Immature natural killer cell (primary cell): ENCODE data around the gene CNKSR1. TPM values are rescaled to one million over a fixed set of nuclear protein-coding genes. Genes with fewer than 3 reads are reported as not detected.

Source experiments
- DNase-seq, 3 donors: peaks; one replicate each; pipeline ENCODE4 v3.0.0; 2022; ENCODE audit warnings: mixed read lengths in 1 of 3
- H3K27ac Mint-ChIP-seq, 6 donors: one replicate each; pipeline ENCODE4 v1.8.0; 2020; ENCODE audit warnings: mixed read lengths in 6 of 6, mild to moderate bottlenecking in 5 of 6, inconsistent platforms in 4 of 6, moderate library complexity in 3 of 6
- H3K27me3 Mint-ChIP-seq, 3 donors: one replicate each; pipeline ENCODE4 v1.8.0; 2020 to 2021; ENCODE audit warnings: low read depth in 3 of 3, mild to moderate bottlenecking in 3 of 3, mixed read lengths in 3 of 3, moderate library complexity in 3 of 3, inconsistent platforms in 1 of 3
- H3K36me3 Mint-ChIP-seq, 3 donors: one replicate each; pipeline ENCODE4 v1.8.0; 2020; ENCODE audit warnings: mixed read lengths in 3 of 3, inconsistent platforms in 2 of 3, mild to moderate bottlenecking in 2 of 3
- H3K4me1 Mint-ChIP-seq, 2 donors: one replicate each; pipeline ENCODE4 v1.8.0; 2020; ENCODE audit warnings: inconsistent platforms in 2 of 2, mild to moderate bottlenecking in 2 of 2, mixed read lengths in 2 of 2, moderate library complexity in 1 of 2
- H3K4me3 Mint-ChIP-seq, 5 donors: one replicate each; pipeline ENCODE4 v1.8.0; 2020; ENCODE audit warnings: mild to moderate bottlenecking in 5 of 5, mixed read lengths in 5 of 5, inconsistent platforms in 3 of 5, moderate library complexity in 3 of 5
- H3K9me3 Mint-ChIP-seq, 6 donors: one replicate each; pipeline ENCODE4 v1.8.0; 2020; ENCODE audit warnings: mild to moderate bottlenecking in 6 of 6, mixed read lengths in 6 of 6, inconsistent platforms in 4 of 6, moderate library complexity in 3 of 6
- polyA plus RNA-seq, 3 donors: library from polyadenylated mRNA; unstranded; fragments of 300-500 nt; fragmentation: Illumina TruSeq; gene quantifications; one replicate each; pipeline ENCODE4 v1.2.3, GENCODE V29; 2021

CNKSR1 gene
- polyA plus RNA-seq, 3 donors from 2014 or later = not detected

GRCh38 chr1:26234644-26235370, 57.5 kb downstream of the CNKSR1 start:
- H3K36me3 Mint-ChIP-seq = no peaks in the 10 kb centered on the region
- H3K4me3 Mint-ChIP-seq = peak overlapping the region; percentile 97 to 100 (median 99)
- DNase-seq = peak; percentile 11 to 21 (median 12)
- peaks cover 3 to 7% (median 4%) of the 10 kb centered on the region in 3 donors for H3K27me3 Mint-ChIP-seq
- no peaks in the 10 kb centered on the region for H3K9me3 Mint-ChIP-seq
- H3K4me1 Mint-ChIP-seq = peaks cover 25 to 32% of the 10 kb centered on the region in 2 donors
- peak overlapping the region; percentile 92 to 98 (median 96) for H3K27ac Mint-ChIP-seq

- DNase-seq = no peak
- no peak overlapping the region for H3K4me3 Mint-ChIP-seq
- no peaks in the 10 kb centered on the region for H3K9me3 Mint-ChIP-seq
- peaks cover 0 to 2% (median 2%) of the 10 kb centered on the region in 3 donors for H3K36me3 Mint-ChIP-seq
- peaks cover 3 to 7% (median 4%) of the 10 kb centered on the region in 3 donors for H3K27me3 Mint-ChIP-seq
- H3K27ac Mint-ChIP-seq = no peak overlapping the region
- peaks cover 25 to 32% of the 10 kb centered on the region in 2 donors for H3K4me1 Mint-ChIP-seq
These were observed 60.1 kb downstream of the CNKSR1 start for GRCh38 chr1:26237230-26237966.

Other genes with a start within 250 kb of the CNKSR1 start
- 10 to 100 TPM; 35.6 to 65.0 (median 37.9) TPM for gene PAFAH2, start 179.4 kb upstream of the CNKSR1 start, polyA plus RNA-seq
- not detected for gene EXTL1, start 155.7 kb upstream of the CNKSR1 start, polyA plus RNA-seq
- gene SLC30A2, start 131.4 kb upstream of the CNKSR1 start, polyA plus RNA-seq = not detected
- gene TRIM63, start 109.9 kb upstream of the CNKSR1 start, polyA plus RNA-seq = under 1 TPM in 1 of 3 donors, not detected in 2; 0.14 TPM
- 1 to 10 TPM in 2 of 3 donors, under 1 TPM in 1; 0.89 to 3.3 (median 2.3) TPM for gene PDIK1L, start 65.7 kb upstream of the CNKSR1 start, polyA plus RNA-seq
- not detected for gene FAM110D, start 18.4 kb upstream of the CNKSR1 start, polyA plus RNA-seq
- not detected for gene C1orf232, start 8.5 kb upstream of the CNKSR1 start, polyA plus RNA-seq
- gene ZNF593, start 7.6 kb upstream of the CNKSR1 start, polyA plus RNA-seq = 10 to 100 TPM; 11.3 to 31.4 (median 27.1) TPM
- gene ZNF593OS, start 5.7 kb upstream of the CNKSR1 start, polyA plus RNA-seq = under 1 TPM in 1 of 3 donors, not detected in 2; 0.45 TPM
- gene CATSPER4, start 13.1 kb downstream of the CNKSR1 start, polyA plus RNA-seq = not detected
- gene CEP85, start 56.7 kb downstream of the CNKSR1 start, polyA plus RNA-seq = 1 to 10 TPM; 4.0 to 6.9 (median 5.4) TPM
- 1,000 to 10,000 TPM; 1,203 to 2,040 (median 1,333) TPM for gene SH3BGRL3, start 102.6 kb downstream of the CNKSR1 start, polyA plus RNA-seq
- gene UBXN11, start 129.1 kb downstream of the CNKSR1 start, polyA plus RNA-seq = 1 to 10 TPM; 5.7 to 8.8 (median 8.3) TPM
- gene CD52, start 140.5 kb downstream of the CNKSR1 start, polyA plus RNA-seq = 1,000 to 10,000 TPM; 3,509 to 3,975 (median 3,639) TPM
- gene CRYBG2, start 176.6 kb downstream of the CNKSR1 start, polyA plus RNA-seq = 1 to 10 TPM in 2 of 3 donors, not detected in 1; 1.2 to 1.3 TPM
- 10 to 100 TPM in 2 of 3 donors, 1 to 10 TPM in 1; 4.1 to 61.3 (median 24.2) TPM for gene ZNF683, start 195.3 kb downstream of the CNKSR1 start, polyA plus RNA-seq
- not detected for gene LIN28A, start 233.3 kb downstream of the CNKSR1 start, polyA plus RNA-seq